Measurements from ENCODE around the gene ACO2.

GRCh38 chr22:41544671-41545476, 76.0 kb downstream of the ACO2 start:
- TF ChIP-seq CTCF (IDR thresholded peaks at IDR 0.05): no peak
- peak in 1 of 2 donors; percentile 1 for TF ChIP-seq POLR2AphosphoS5 (IDR thresholded peaks at IDR 0.05; ENCODE audit: insufficient read depth in 1 of 2, low read depth in 1 of 2)
- TF ChIP-seq POLR2A (IDR thresholded peaks at IDR 0.05): no peak
